Measurements from ENCODE around the gene NKIRAS1. TPM values are rescaled to one million over a fixed set of nuclear protein-coding genes. Genes with fewer than 3 reads are reported as not detected.

Gene NKIRAS1
- total RNA-seq, 3 donors from 2014 or later (not counting 1 experiment from before 2014, with no cell fraction given), result 2.2 to 3.3 (median 2.8) TPM

GRCh38 chr3:23843869-23844268 lies 72.9 kb downstream of the NKIRAS1 start:
- Mint-ChIP-seq H3K36me3 (no peaks in the 10 kb centered on the region), H3K27me3 (ENCODE audit: low read depth in 2 of 2) (no peaks in the 10 kb centered on the region), H3K27ac (no peak overlapping the region), H3K9me3 (no peaks in the 10 kb centered on the region), H3K4me1 (peaks cover 34 to 37% of the 10 kb centered on the region in 2 donors), H3K4me3 (no peak overlapping the region)
- H3K9me3 ChIP-seq (ENCODE audit: control insufficient read depth, insufficient read depth, low read length), result no peaks in the 10 kb centered on the region
- intact Hi-C loops (cut with micrococcal nuclease), result loop anchor here (2.0 kb wide), 1 partner anchor 63 kb away; no protein-coding TSS in a partner anchor
- no peak for TF ChIP-seq CTCF (IDR thresholded peaks at IDR 0.05)
- ATAC-seq (no peak), DNase-seq (no peak)
- no peak overlapping the region for H3K27ac ChIP-seq (ENCODE audit: low read length)
- H3K27me3 ChIP-seq (ENCODE audit: control insufficient read depth, insufficient read depth, low read length), result no peaks in the 10 kb centered on the region
- H3K4me3 ChIP-seq (ENCODE audit: low read length), result no peak overlapping the region
- no peaks in the 10 kb centered on the region for H3K4me1 ChIP-seq (ENCODE audit: control insufficient read depth, insufficient read depth, low read length)
- H3K36me3 ChIP-seq (ENCODE audit: control insufficient read depth, insufficient read depth, low read length), result no peaks in the 10 kb centered on the region
- no CpG with 5 or more reads among the region's 3 CpGs for WGBS (ENCODE audit: insufficient coverage)

Other genes with a start within 250 kb of the NKIRAS1 start
- 10 to 100 TPM; 80.0 to 89.5 (median 86.9) TPM for gene UBE2E1, start 111.0 kb downstream of the NKIRAS1 start, total RNA-seq
- gene RPL15, start 142 bp upstream of the NKIRAS1 start, total RNA-seq, result 1,000 to 10,000 TPM; 1,116 to 1,338 (median 1,291) TPM
- gene NR1D2, start 28.3 kb upstream of the NKIRAS1 start, total RNA-seq, result 10 to 100 TPM; 72.5 to 94.2 (median 92.1) TPM